GM23338 (cell line): ENCODE results near the gene IGDCC3. TPM values are rescaled to one million over a fixed set of nuclear protein-coding genes. Genes with fewer than 3 reads are reported as not detected.
A peak's percentile ranks its signal among the peaks of the same experiment; 100 is the strongest.

ENCODE experiments used
- ATAC-seq: fragments of 200-7000 bp; cut with Tn5 transposase; 3 replicates; pipeline ENCODE4 v1.9.1; 2020
- DNase-seq: peaks from one replicate; pipeline ENCODE4 v3.0.0-alpha.2; 2015; ENCODE audit warnings: low spot score
- H2AFZ ChIP-seq: fragments of 200-600 bp; sonication (generic); 2 replicates; pipeline ENCODE4 v1.8.0; 2016; ENCODE audit warnings: antibody characterized with exemption, mild to moderate bottlenecking, moderate library complexity
- H3F3A ChIP-seq: fragments of 200-600 bp; sonication (generic); replicated peaks from 2 replicates; pipeline ENCODE4 v1.8.0; 2017; ENCODE audit warnings: antibody characterized with exemption, mixed run types, low read depth
- H3K27ac ChIP-seq: fragments of 200-600 bp; sonication (generic); 2 replicates; pipeline ENCODE4 v1.6.1; 2016; ENCODE audit warnings: low read depth
- H3K27me3 ChIP-seq: fragments of 200-600 bp; sonication (generic); 2 replicates; pipeline ENCODE4 v1.8.0; 2016; ENCODE audit warnings: mild to moderate bottlenecking, mixed run types, moderate library complexity; ENCODE audit not compliant: insufficient read depth
- H3K36me3 ChIP-seq: fragments of 200-600 bp; sonication (generic); 2 replicates; pipeline ENCODE4 v1.8.0; 2016; ENCODE audit warnings: mild to moderate bottlenecking; ENCODE audit not compliant: insufficient read depth
- H3K4me1 ChIP-seq: fragments of 200-600 bp; sonication (generic); 2 replicates; pipeline ENCODE4 v1.8.0; 2016; ENCODE audit warnings: mild to moderate bottlenecking, moderate library complexity; ENCODE audit not compliant: insufficient read depth
- H3K4me2 ChIP-seq: fragments of 200-600 bp; sonication (generic); 2 replicates; pipeline ENCODE4 v1.7.1; 2017; ENCODE audit warnings: mixed run types
- H3K4me3 ChIP-seq: fragments of 200-600 bp; sonication (generic); 2 replicates; pipeline ENCODE4 v1.6.1; 2016; ENCODE audit warnings: mixed run types
- H3K79me2 ChIP-seq: fragments of 200-600 bp; sonication (generic); replicated peaks from 2 replicates; pipeline ENCODE4 v1.8.0; 2017; ENCODE audit warnings: mild to moderate bottlenecking; ENCODE audit not compliant: insufficient read depth
- H3K9me2 ChIP-seq: fragments of 200-600 bp; sonication (generic); 2 replicates; pipeline ENCODE4 v1.8.0; 2017; ENCODE audit not compliant: insufficient read depth
- H4K20me1 ChIP-seq: fragments of 200-600 bp; sonication (generic); replicated peaks from 2 replicates; pipeline ENCODE4 v1.8.0; 2017; ENCODE audit warnings: mild to moderate bottlenecking; ENCODE audit not compliant: insufficient read depth
- H3K27ac Mint-ChIP-seq: 2 replicates; pipeline ENCODE4 v1.8.0; 2020; ENCODE audit warnings: inconsistent platforms, mild to moderate bottlenecking, moderate library complexity, mixed read lengths
- H3K27me3 Mint-ChIP-seq: 3 replicates; pipeline ENCODE4 v1.8.0; 2022; ENCODE audit warnings: low read depth, mild to moderate bottlenecking, moderate library complexity, mixed read lengths, inconsistent platforms; ENCODE audit not compliant: insufficient read depth, poor library complexity
- H3K36me3 Mint-ChIP-seq: 3 replicates; pipeline ENCODE4 v1.8.0; 2021; ENCODE audit warnings: low read depth, mild to moderate bottlenecking, inconsistent platforms, moderate library complexity, mixed read lengths
- H3K4me1 Mint-ChIP-seq: 3 replicates; pipeline ENCODE4 v1.8.0; 2020; ENCODE audit warnings: mild to moderate bottlenecking, inconsistent platforms, mixed read lengths
- H3K4me3 Mint-ChIP-seq: 3 replicates; pipeline ENCODE4 v1.8.0; 2021; ENCODE audit warnings: moderate library complexity, mild to moderate bottlenecking, inconsistent platforms, mixed read lengths
- H3K9me3 Mint-ChIP-seq: 3 replicates; pipeline ENCODE4 v1.8.0; 2020; ENCODE audit warnings: moderate library complexity, mild to moderate bottlenecking, inconsistent platforms, mixed read lengths
- CREB1 ChIP-seq: fragments of 250-450 bp; sonication (Bioruptor Pico); IDR thresholded peaks from 2 replicates; pipeline ENCODE4 v1.5.0; 2020; ENCODE audit warnings: low read depth, mild to moderate bottlenecking, moderate library complexity
- NANOG ChIP-seq: IDR thresholded peaks from 2 replicates; pipeline ENCODE4 v1.6.1; 2016; ENCODE audit warnings: antibody characterized with exemption, borderline replicate concordance
- polyA plus RNA-seq: library from polyadenylated mRNA; unstranded; fragments of >200 nt; fragmentation: Nextera tagmentation; extraction: Ambion mirVana; gene quantifications from 2 replicates; pipeline ENCODE4 v1.2.1, GENCODE V29; 2016
- total RNA-seq: library from RNA; depleted of rRNA; stranded (reverse); fragments of >200 nt; shearing (Covaris generic); gene quantifications from 2 replicates; pipeline ENCODE4 v1.2.3, GENCODE V29; 2014
- TF ChIP-seq, protein P1 (sequence below): fragments of 250-450 bp; sonication (Bioruptor Pico); IDR thresholded peaks from 2 replicates; pipeline ENCODE4 v1.5.0; 2020; ENCODE audit warnings: mild to moderate bottlenecking, moderate library complexity
- TF ChIP-seq, protein P2 (sequence below): IDR thresholded peaks from 2 replicates; pipeline ENCODE4 v1.6.1; 2016; ENCODE audit warnings: antibody characterized with exemption

IGDCC3 gene
- total and polyA plus RNA-seq, 2 experiments from 2014 or later = 15.3 to 30.7 TPM

DNA sequence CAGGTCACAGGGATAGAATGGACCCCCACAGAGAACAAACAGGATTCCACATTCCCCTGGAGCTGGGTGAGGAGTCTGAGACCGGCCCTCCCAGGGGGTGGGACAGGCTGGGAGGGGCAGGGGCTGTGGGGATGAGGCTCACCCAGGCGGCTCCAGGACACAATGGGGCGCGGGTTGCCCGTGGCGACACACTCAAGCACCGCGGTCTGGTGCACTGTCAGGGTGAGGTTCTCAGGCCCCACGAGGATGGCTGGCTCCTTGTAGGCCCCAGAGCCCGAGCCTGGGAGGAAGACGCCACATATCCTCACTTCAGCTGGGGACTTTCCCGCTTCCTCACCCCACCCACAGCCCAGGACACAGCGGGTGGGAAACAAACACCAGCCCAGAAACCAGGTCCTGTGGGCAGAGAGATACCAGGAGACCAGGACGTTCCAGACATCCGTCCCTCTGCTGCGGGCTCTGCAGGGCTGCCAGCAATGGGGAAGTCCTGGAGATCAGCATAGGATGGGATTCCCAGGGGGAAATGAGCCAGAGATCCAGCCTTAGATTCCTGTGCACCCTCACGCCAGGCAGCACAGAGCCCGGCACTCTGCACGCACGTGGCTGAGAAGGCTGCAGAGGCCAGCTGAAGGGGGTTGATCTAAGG is 43.1 kb downstream of the IGDCC3 start:
- no peaks in the 10 kb centered on the region for H3K9me3 Mint-ChIP-seq
- Histone ChIP-seq H3K4me2 (peak overlapping the region; percentile 43), H3K79me2 (no peaks in the 10 kb centered on the region), H3K4me3 (no peak overlapping the region), H3K27me3 (no peaks in the 10 kb centered on the region), H2AFZ (no peak overlapping the region), H3K4me1 (peaks cover 69% of the 10 kb centered on the region), H3F3A (peaks cover 13% of the 10 kb centered on the region; the same call in 1 of the 2 replicates), H3K27ac (no peak overlapping the region), H3K9me2 (no peaks in the 10 kb centered on the region), H3K36me3 (no peaks in the 10 kb centered on the region), H4K20me1 (no peaks in the 10 kb centered on the region; the same call in 1 of the 2 replicates)
- H3K4me1 Mint-ChIP-seq = peaks cover 66% of the 10 kb centered on the region
- ATAC-seq (peak; percentile 60), DNase-seq (peak; percentile 51)
- H3K4me3 Mint-ChIP-seq = no peak overlapping the region
- no peak overlapping the region for H3K27ac Mint-ChIP-seq
- H3K27me3 Mint-ChIP-seq = peaks cover 9% of the 10 kb centered on the region
- H3K36me3 Mint-ChIP-seq = peaks cover 20% of the 10 kb centered on the region
- TF ChIP-seq CREB1 (CRISPR knock-in tag) (no peak), NANOG (no peak)
- TF ChIP-seq, protein P1, sequence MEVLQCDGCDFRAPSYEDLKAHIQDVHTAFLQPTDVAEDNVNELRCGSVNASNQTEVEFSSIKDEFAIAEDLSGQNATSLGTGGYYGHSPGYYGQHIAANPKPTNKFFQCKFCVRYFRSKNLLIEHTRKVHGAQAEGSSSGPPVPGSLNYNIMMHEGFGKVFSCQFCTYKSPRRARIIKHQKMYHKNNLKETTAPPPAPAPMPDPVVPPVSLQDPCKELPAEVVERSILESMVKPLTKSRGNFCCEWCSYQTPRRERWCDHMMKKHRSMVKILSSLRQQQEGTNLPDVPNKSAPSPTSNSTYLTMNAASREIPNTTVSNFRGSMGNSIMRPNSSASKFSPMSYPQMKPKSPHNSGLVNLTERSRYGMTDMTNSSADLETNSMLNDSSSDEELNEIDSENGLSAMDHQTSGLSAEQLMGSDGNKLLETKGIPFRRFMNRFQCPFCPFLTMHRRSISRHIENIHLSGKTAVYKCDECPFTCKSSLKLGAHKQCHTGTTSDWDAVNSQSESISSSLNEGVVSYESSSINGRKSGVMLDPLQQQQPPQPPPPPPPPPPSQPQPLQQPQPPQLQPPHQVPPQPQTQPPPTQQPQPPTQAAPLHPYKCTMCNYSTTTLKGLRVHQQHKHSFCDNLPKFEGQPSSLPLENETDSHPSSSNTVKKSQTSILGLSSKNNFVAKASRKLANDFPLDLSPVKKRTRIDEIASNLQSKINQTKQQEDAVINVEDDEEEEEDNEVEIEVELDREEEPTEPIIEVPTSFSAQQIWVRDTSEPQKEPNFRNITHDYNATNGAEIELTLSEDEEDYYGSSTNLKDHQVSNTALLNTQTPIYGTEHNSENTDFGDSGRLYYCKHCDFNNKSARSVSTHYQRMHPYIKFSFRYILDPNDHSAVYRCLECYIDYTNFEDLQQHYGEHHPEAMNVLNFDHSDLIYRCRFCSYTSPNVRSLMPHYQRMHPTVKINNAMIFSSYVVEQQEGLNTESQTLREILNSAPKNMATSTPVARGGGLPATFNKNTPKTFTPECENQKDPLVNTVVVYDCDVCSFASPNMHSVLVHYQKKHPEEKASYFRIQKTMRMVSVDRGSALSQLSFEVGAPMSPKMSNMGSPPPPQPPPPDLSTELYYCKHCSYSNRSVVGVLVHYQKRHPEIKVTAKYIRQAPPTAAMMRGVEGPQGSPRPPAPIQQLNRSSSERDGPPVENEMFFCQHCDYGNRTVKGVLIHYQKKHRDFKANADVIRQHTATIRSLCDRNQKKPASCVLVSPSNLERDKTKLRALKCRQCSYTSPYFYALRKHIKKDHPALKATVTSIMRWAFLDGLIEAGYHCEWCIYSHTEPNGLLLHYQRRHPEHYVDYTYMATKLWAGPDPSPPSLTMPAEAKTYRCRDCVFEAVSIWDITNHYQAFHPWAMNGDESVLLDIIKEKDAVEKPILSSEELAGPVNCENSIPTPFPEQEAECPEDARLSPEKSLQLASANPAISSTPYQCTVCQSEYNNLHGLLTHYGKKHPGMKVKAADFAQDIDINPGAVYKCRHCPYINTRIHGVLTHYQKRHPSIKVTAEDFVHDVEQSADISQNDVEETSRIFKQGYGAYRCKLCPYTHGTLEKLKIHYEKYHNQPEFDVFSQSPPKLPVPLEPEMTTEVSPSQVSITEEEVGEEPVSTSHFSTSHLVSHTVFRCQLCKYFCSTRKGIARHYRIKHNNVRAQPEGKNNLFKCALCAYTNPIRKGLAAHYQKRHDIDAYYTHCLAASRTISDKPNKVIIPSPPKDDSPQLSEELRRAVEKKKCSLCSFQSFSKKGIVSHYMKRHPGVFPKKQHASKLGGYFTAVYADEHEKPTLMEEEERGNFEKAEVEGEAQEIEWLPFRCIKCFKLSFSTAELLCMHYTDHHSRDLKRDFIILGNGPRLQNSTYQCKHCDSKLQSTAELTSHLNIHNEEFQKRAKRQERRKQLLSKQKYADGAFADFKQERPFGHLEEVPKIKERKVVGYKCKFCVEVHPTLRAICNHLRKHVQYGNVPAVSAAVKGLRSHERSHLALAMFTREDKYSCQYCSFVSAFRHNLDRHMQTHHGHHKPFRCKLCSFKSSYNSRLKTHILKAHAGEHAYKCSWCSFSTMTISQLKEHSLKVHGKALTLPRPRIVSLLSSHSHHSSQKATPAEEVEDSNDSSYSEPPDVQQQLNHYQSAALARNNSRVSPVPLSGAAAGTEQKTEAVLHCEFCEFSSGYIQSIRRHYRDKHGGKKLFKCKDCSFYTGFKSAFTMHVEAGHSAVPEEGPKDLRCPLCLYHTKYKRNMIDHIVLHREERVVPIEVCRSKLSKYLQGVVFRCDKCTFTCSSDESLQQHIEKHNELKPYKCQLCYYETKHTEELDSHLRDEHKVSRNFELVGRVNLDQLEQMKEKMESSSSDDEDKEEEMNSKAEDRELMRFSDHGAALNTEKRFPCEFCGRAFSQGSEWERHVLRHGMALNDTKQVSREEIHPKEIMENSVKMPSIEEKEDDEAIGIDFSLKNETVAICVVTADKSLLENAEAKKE (CRISPR knock-in tag) = no peak
- TF ChIP-seq, protein P2, sequence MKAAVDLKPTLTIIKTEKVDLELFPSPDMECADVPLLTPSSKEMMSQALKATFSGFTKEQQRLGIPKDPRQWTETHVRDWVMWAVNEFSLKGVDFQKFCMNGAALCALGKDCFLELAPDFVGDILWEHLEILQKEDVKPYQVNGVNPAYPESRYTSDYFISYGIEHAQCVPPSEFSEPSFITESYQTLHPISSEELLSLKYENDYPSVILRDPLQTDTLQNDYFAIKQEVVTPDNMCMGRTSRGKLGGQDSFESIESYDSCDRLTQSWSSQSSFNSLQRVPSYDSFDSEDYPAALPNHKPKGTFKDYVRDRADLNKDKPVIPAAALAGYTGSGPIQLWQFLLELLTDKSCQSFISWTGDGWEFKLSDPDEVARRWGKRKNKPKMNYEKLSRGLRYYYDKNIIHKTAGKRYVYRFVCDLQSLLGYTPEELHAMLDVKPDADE = no peak
